Measurements from ENCODE around the gene AQP2. TPM values are rescaled to one million over a fixed set of nuclear protein-coding genes. Genes with fewer than 3 reads are reported as not detected.

The AQP2 gene
- total RNA-seq, 4 donors from 2014 or later, result 0.12 TPM; not detected in 3

- ATAC-seq, result no peak
- 69% methylated on average over 1 of the region's 1 CpG; no CpG with 5 or more reads in 1 of the 2 donors for WGBS, 2 donors (ENCODE audit: low coverage in 1 of 2)
These were observed 43.2 kb upstream of the AQP2 start for GRCh38 chr12:49907352-49907751.

GRCh38 chr12:49909356-49909755, 41.2 kb upstream of the AQP2 start:
- Histone ChIP-seq H3K27ac (no peak overlapping the region), H3K36me3 (no peaks in the 10 kb centered on the region), H3K27me3 (peaks cover 6% of the 10 kb centered on the region), H3K4me1 (peaks cover 0 to 4% (median 2%) of the 10 kb centered on the region in 3 donors), H3K4me3 (no peak overlapping the region), H3K9me3 (no peaks in the 10 kb centered on the region)
- 94% methylated on average over 2 of the region's 4 CpGs; no CpG with 5 or more reads in 1 of the 2 donors for WGBS, 2 donors (ENCODE audit: low coverage in 1 of 2)
- no peak for TF ChIP-seq EP300 (IDR thresholded peaks at IDR 0.05)
- no peak for TF ChIP-seq POLR2A (IDR thresholded peaks at IDR 0.05)
- no peak for TF ChIP-seq POLR2AphosphoS5 (IDR thresholded peaks at IDR 0.05)
- TF ChIP-seq CTCF (IDR thresholded peaks at IDR 0.05), result no peak
- no peak for ATAC-seq

More at GRCh38 chr12:49907352-49907751, 43.2 kb upstream of the AQP2 start:
- Histone ChIP-seq H3K27ac (no peak overlapping the region), H3K27me3 (no peaks in the 10 kb centered on the region), H3K4me3 (no peak overlapping the region), H3K36me3 (no peaks in the 10 kb centered on the region), H3K4me1 (peaks cover 0 to 20% (median 2%) of the 10 kb centered on the region in 3 donors), H3K9me3 (no peaks in the 10 kb centered on the region)
- TF ChIP-seq CTCF (IDR thresholded peaks at IDR 0.05), result no peak
- no peak for TF ChIP-seq POLR2AphosphoS5 (IDR thresholded peaks at IDR 0.05)
- TF ChIP-seq EP300 (IDR thresholded peaks at IDR 0.05), result no peak
- no peak for TF ChIP-seq POLR2A (IDR thresholded peaks at IDR 0.05)

GRCh38 chr12:49909826-49910225, 40.7 kb upstream of the AQP2 start:
- Histone ChIP-seq H3K9me3 (no peaks in the 10 kb centered on the region), H3K36me3 (no peaks in the 10 kb centered on the region), H3K4me3 (no peak overlapping the region), H3K27me3 (peaks cover 6% of the 10 kb centered on the region), H3K27ac (no peak overlapping the region), H3K4me1 (no peaks in the 10 kb centered on the region)
- 51% methylated on average over 6 of the region's 16 CpGs; no CpG with 5 or more reads in 1 of the 2 donors for WGBS, 2 donors (ENCODE audit: low coverage in 1 of 2)
- TF ChIP-seq EP300 (IDR thresholded peaks at IDR 0.05) (no peak), POLR2A (IDR thresholded peaks at IDR 0.05) (no peak), CTCF (IDR thresholded peaks at IDR 0.05) (no peak), POLR2AphosphoS5 (IDR thresholded peaks at IDR 0.05) (no peak)
- no peak for ATAC-seq

GRCh38 chr12:49910331-49911212, 40.0 kb upstream of the AQP2 start:
- Histone ChIP-seq H3K36me3 (no peaks in the 10 kb centered on the region), H3K4me3 (no peak overlapping the region), H3K4me1 (no peaks in the 10 kb centered on the region), H3K27me3 (peaks cover 6% of the 10 kb centered on the region), H3K27ac (no peak overlapping the region), H3K9me3 (no peaks in the 10 kb centered on the region)
- WGBS, 2 donors (ENCODE audit: low coverage in 1 of 2), result 91 to 97% methylated on average over 6 to 13 of the region's 15 CpGs
- TF ChIP-seq CTCF (IDR thresholded peaks at IDR 0.05), result no peak
- TF ChIP-seq POLR2A (IDR thresholded peaks at IDR 0.05), result no peak
- no peak for TF ChIP-seq POLR2AphosphoS5 (IDR thresholded peaks at IDR 0.05)
- TF ChIP-seq EP300 (IDR thresholded peaks at IDR 0.05), result no peak
- ATAC-seq, result no peak

- 86 to 100% methylated on average over 1 to 2 of the region's 2 CpGs for WGBS, 2 donors (ENCODE audit: low coverage in 1 of 2)
- TF ChIP-seq POLR2A (IDR thresholded peaks at IDR 0.05), result no peak
- TF ChIP-seq CTCF (IDR thresholded peaks at IDR 0.05), result no peak
- TF ChIP-seq POLR2AphosphoS5 (IDR thresholded peaks at IDR 0.05), result no peak
- no peak for TF ChIP-seq EP300 (IDR thresholded peaks at IDR 0.05)
These were observed 39.3 kb upstream of the AQP2 start for GRCh38 chr12:49911213-49911605.

More at GRCh38 chr12:49911213-49911605, 39.3 kb upstream of the AQP2 start:
- Histone ChIP-seq H3K36me3 (no peaks in the 10 kb centered on the region), H3K4me3 (no peak overlapping the region), H3K4me1 (no peaks in the 10 kb centered on the region), H3K27me3 (peaks cover 6% of the 10 kb centered on the region), H3K9me3 (no peaks in the 10 kb centered on the region), H3K27ac (no peak overlapping the region)
- ATAC-seq, result no peak

Data from gastroesophageal sphincter (tissue), 4 donors.